Activated naive CD4-positive, alpha-beta T cell treated with anti-CD3 and anti-CD28 coated beads for 36 hours (primary cell): ENCODE data around the gene PPP1R3G. TPM values are rescaled to one million over a fixed set of nuclear protein-coding genes. Genes with fewer than 3 reads are reported as not detected.

Source experiments
- CTCF ChIA-PET: fragments of 350-600 bp; sonication (Branson Sonifier 250); formaldehyde crosslinking; loops from one replicate; lab custom pipeline; 2021; ENCODE audit warnings: antibody characterized with exemption; lab: Charles Lee
- DNase-seq: peaks from one replicate; pipeline ENCODE4 v3.0.0-alpha.2; 2020
- H3K27ac Mint-ChIP-seq: one replicate; pipeline ENCODE4 v1.8.0; 2021; ENCODE audit warnings: mild to moderate bottlenecking, mixed read lengths
- H3K27me3 Mint-ChIP-seq: one replicate; pipeline ENCODE4 v1.8.0; 2021; ENCODE audit warnings: low read depth, mixed read lengths
- H3K36me3 Mint-ChIP-seq: one replicate; pipeline ENCODE4 v1.8.0; 2021; ENCODE audit warnings: low read depth, mixed read lengths
- H3K4me1 Mint-ChIP-seq: one replicate; pipeline ENCODE4 v1.8.0; 2021; ENCODE audit warnings: low read depth, mixed read lengths
- H3K4me3 Mint-ChIP-seq: one replicate; pipeline ENCODE4 v1.8.0; 2021; ENCODE audit warnings: mild to moderate bottlenecking, moderate library complexity, mixed read lengths
- H3K9me3 Mint-ChIP-seq: one replicate; pipeline ENCODE4 v1.8.0; 2021; ENCODE audit warnings: mixed read lengths
- intact Hi-C: fragments of 100-400 bp; cut with micrococcal nuclease; formaldehyde crosslinking; loops from one replicate; pipeline ENCODE4 v1.15.1; 2023
- total RNA-seq, 2 experiments: library from RNA; stranded (reverse); gene quantifications; one replicate each; pipeline ENCODE4 v1.2.3, GENCODE V29; 2021

Gene PPP1R3G
- not detected for total RNA-seq

DNA sequence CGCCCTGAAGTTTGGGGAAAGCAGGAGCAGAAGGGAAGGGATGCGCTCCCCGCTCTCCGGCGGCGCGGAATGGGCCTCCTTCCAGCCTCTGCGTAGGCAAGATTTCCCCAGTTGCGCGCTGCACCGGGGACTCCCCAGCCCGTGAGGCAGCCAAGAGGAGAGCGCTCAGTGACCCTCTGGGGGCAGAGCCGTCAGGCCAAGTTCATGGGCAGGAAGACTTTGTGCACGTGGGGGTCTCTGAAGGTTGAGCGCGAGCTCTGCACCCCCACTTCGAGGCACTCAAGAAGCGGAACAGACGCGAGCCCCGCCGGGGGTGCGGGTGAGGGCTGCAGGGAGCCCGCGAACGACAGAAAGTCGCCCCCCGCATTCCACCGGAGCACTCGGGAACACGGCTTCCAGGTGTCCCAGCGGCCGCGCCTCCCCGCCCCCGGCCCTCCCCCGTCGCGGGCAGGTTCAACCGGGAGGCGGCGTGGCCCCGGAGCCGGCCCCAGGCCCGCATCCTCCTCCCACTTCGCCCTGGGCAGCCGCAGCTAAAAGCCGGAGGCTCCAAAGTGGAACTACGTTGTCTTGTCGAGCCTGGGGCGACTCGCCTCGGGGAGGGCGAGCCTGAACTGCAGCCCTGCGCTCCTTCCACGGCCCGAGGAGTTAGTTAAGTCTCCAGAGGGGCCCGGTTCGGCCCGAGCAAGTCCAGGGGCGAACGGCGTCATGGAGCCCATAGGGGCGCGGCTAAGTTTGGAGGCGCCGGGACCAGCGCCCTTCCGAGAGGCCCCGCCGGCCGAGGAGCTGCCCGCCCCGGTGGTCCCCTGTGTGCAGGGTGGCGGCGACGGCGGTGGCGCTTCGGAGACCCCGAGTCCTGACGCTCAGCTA is at the start of gene PPP1R3G:
Gene PPP1R3G, plus strand, starts transcription at position 561 of the 867 bp plus-strand sequence. Its CDS starts 145 bp downstream, at position 706.
- Mint-ChIP-seq H3K9me3 (no peaks in the 10 kb centered on the region), H3K27me3 (peaks cover 44% of the 10 kb centered on the region), H3K4me1 (peaks cover 4% of the 10 kb centered on the region), H3K36me3 (no peaks in the 10 kb centered on the region), H3K4me3 (peak within 1 kb of the TSS; percentile 73), H3K27ac (no peak within 1 kb of the TSS)
- CTCF ChIA-PET, result no interaction called here
- intact Hi-C loops, result no loop called here
- peak; percentile 28 for DNase-seq

DNA sequence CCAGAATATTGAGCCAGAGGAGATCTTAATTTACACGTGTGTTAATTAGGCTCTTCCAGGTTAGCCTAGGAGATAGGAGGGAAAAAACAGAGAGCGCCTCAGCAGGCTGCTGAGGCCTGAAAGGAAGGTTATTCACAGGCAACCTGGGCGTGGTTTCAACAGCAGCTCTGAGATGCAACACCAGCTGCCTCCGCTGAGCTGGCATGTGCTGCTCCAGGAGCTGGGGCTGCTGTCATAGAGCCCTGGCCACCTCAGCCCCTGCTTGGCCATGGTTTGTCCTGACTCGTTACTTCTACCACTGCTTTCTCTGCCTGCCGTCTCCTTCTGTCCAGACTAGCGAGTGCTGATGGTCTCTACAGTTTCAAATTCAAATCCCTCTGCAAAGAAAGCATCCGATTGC is 48.9 kb upstream of the PPP1R3G start:
- Mint-ChIP-seq H3K36me3 (no peaks in the 10 kb centered on the region), H3K4me3 (no peak overlapping the region), H3K27ac (no peak overlapping the region), H3K4me1 (no peaks in the 10 kb centered on the region), H3K27me3 (no peaks in the 10 kb centered on the region), H3K9me3 (no peaks in the 10 kb centered on the region)
- no peak for DNase-seq
- intact Hi-C loops, result loop anchor here (10.0 kb wide), 1 partner anchor 751 kb away; no protein-coding TSS in a partner anchor
- CTCF ChIA-PET, result interaction anchor here (0.6 kb wide), 1 partner anchor 362 kb away, joined by 3 read pairs; no protein-coding TSS in a partner anchor

DNA sequence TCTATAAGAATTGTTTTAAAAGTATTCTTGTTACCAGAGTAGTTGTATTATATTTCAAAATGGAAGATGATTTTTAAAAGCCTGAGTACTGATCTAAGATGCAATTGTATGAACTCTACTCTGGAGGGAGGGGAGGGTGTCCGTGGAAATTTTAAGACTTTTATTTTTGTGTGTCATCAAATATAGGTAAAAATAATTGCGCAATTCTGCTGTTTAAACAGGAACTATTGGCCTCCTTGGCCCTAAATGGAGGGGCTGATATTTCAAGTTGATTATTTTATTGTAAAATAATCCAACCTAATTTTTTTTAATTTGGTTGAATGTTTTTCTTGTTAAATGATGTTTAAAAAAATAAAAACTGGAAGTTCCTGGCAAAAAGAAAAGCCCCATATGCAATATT is 43.2 kb upstream of the PPP1R3G start:
- Mint-ChIP-seq H3K27me3 (no peaks in the 10 kb centered on the region), H3K9me3 (no peaks in the 10 kb centered on the region), H3K27ac (no peak overlapping the region), H3K36me3 (peaks cover 19% of the 10 kb centered on the region), H3K4me1 (no peaks in the 10 kb centered on the region), H3K4me3 (no peak overlapping the region)
- CTCF ChIA-PET, result interaction anchor here (0.6 kb wide), 1 partner anchor 102 kb away, joined by 4 read pairs; no protein-coding TSS in a partner anchor
- DNase-seq, result no peak
- intact Hi-C loops, result no loop called here

DNA sequence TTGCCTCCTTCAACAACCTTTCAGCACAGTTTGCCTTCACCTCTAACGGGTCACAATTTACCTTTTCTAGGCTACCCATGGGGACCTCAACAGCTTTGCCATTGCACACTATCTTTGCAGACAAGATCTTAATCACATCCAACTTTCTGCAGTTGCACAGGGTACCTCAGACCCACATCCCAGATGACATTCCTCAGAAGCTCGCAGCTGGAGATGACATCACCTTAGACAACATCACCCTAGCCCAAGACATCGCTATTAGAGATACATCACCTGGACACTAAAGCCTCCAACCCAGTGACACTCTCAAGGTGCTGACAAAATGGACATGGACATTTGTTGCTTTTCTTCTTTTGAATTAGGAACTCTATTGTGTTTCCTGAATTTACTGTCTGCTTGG is 42.7 kb upstream of the PPP1R3G start:
- CTCF ChIA-PET, result interaction anchor here (0.6 kb wide), 1 partner anchor 102 kb away, joined by 4 read pairs; no protein-coding TSS in a partner anchor
- intact Hi-C loops, result no loop called here
- H3K4me1 Mint-ChIP-seq, result no peaks in the 10 kb centered on the region
- no peak overlapping the region for H3K4me3 Mint-ChIP-seq
- H3K27me3 Mint-ChIP-seq, result no peaks in the 10 kb centered on the region
- no peaks in the 10 kb centered on the region for H3K9me3 Mint-ChIP-seq
- no peak for DNase-seq
- H3K36me3 Mint-ChIP-seq, result peaks cover 19% of the 10 kb centered on the region
- H3K27ac Mint-ChIP-seq, result no peak overlapping the region

DNA sequence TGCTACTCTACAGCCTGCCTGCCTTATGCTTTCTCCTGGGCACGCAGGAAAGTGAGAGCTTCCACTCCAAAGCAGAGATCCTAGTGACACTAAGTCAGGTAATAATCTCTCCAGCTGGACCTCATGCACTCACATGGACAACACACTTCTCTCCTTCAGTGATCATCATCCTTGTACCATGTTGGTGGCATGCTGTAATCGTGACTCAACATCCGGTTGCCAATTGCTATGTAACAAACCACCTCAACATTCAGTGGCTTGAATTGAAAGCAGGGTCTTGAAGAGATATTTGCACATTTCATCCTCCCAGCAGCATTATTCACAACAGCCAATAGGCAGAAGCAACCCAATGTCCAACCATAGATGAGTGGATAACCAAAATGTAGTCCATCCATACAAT is 40.3 kb upstream of the PPP1R3G start:
- intact Hi-C loops, result no loop called here
- CTCF ChIA-PET, result no interaction called here
- Mint-ChIP-seq H3K4me1 (no peaks in the 10 kb centered on the region), H3K27me3 (no peaks in the 10 kb centered on the region), H3K27ac (no peak overlapping the region), H3K36me3 (peaks cover 23% of the 10 kb centered on the region), H3K4me3 (no peak overlapping the region), H3K9me3 (peaks cover 6% of the 10 kb centered on the region)
- no peak for DNase-seq

DNA sequence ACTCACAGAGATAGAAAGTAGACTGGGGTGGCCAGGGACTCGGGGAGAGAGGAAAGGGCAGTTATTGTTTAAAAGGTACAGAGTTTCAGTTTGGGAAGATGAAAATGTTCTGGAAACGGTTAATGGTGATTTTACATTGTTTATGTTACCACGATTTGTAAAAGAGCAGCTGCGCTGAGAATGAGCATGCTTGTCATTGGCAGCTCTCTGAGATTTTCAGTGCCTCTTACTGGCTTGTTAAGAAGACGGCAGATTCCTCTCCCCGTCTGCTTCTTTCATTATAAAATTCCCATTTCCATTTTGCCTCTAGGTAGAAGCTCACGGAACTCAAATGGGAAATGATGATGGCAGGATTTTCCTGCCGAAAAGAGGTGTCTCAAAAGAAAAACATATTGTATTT is 39.7 kb upstream of the PPP1R3G start:
- intact Hi-C loops, result no loop called here
- no peak for DNase-seq
- Mint-ChIP-seq H3K36me3 (peaks cover 23% of the 10 kb centered on the region), H3K4me1 (no peaks in the 10 kb centered on the region), H3K4me3 (no peak overlapping the region), H3K27ac (no peak overlapping the region), H3K9me3 (peaks cover 6% of the 10 kb centered on the region), H3K27me3 (no peaks in the 10 kb centered on the region)
- CTCF ChIA-PET, result no interaction called here

DNA sequence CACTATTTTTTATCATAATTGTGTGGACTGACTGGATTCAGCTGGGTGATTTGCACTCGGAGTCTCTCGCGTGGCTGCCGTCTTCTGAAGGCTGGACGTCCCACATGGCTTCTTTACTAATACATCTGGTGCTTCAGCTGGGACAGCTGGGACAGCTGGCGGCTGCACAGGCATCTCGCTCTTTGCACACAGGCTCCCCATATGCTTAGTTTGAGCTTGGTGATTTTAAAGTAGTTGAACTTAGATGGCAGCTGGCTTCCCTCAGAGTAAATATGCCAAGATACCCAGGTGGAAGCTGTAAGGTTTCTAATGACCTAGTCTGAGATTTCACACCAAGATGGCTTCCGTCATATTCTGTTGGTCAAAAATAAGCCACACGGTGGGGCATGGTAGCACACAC is 38.7 kb upstream of the PPP1R3G start:
- intact Hi-C loops, result no loop called here
- H3K4me1 Mint-ChIP-seq, result no peaks in the 10 kb centered on the region
- no peak for DNase-seq
- H3K9me3 Mint-ChIP-seq, result peaks cover 14% of the 10 kb centered on the region
- CTCF ChIA-PET, result no interaction called here
- no peaks in the 10 kb centered on the region for H3K27me3 Mint-ChIP-seq
- peaks cover 30% of the 10 kb centered on the region for H3K36me3 Mint-ChIP-seq
- H3K4me3 Mint-ChIP-seq, result no peak overlapping the region
- no peak overlapping the region for H3K27ac Mint-ChIP-seq

DNA sequence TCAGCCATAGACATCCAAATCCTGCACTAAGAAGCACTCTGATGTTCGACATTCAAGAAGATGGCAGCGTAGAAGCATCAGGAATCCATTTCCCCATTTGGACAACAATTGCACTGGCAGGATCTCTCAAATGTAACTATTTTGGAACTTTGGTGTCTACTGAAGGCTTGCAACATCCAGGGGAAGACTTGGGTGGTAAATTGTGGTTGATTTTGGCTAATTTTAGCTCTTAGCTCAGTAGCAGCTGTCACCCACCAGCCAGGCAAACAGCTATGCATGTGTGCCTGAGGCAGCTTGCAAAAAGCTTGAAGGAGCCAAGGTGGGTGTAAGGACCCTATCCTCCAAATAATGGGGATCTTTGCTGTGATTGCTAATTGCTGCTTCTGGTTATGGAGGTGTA is 35.1 kb upstream of the PPP1R3G start:
- no peak for DNase-seq
- Mint-ChIP-seq H3K9me3 (peaks cover 17% of the 10 kb centered on the region), H3K27me3 (no peaks in the 10 kb centered on the region), H3K4me1 (peaks cover 5% of the 10 kb centered on the region), H3K27ac (no peak overlapping the region), H3K4me3 (no peak overlapping the region), H3K36me3 (peaks cover 17% of the 10 kb centered on the region)
- CTCF ChIA-PET, result no interaction called here
- intact Hi-C loops, result no loop called here

DNA sequence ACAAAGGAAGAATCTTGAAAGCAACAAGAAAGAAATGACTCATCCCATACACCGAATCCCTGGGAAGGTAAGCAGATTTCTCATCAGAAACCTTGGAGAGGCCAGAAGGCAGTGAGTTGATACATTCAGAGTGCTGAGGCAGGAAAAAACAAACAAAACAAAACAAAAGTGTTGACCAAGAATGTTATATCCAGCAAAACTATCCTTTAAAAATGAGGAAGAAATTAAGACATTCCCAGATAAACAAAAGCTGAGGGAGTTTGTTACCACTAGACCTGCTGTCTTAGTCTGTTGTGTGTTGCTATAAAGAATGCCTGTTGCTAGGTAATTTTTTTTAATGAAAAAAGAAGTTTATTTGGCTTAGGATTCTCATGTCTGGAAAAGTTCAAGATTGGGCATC is 33.7 kb upstream of the PPP1R3G start:
- intact Hi-C loops, result no loop called here
- no peak for DNase-seq
- H3K27me3 Mint-ChIP-seq, result no peaks in the 10 kb centered on the region
- H3K4me3 Mint-ChIP-seq, result no peak overlapping the region
- H3K4me1 Mint-ChIP-seq, result peaks cover 5% of the 10 kb centered on the region
- H3K27ac Mint-ChIP-seq, result no peak overlapping the region
- CTCF ChIA-PET, result no interaction called here
- peaks cover 11% of the 10 kb centered on the region for H3K36me3 Mint-ChIP-seq
- peaks cover 17% of the 10 kb centered on the region for H3K9me3 Mint-ChIP-seq

DNA sequence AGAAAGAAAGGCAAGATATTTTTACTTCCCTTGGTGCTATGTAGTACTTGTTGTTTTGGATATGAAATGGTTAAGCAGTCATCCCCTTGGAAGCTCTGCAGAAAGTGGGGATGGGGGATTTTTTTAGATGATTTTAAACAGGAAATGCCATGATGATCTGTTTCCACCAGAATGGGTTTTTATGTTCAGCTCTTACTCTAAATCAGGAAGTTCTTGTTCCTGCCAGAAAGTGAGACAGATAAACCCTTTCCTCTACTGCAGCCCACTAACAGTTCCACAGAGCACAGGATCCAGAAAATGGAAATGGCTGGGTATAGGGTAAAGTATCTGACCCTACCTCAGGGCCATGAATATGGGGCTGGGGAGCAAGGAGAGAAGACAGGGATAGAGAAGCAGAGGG is 32.1 kb upstream of the PPP1R3G start:
- CTCF ChIA-PET, result interaction anchor here (0.5 kb wide), 1 partner anchor 246 kb away, joined by 3 read pairs; no protein-coding TSS in a partner anchor
- Mint-ChIP-seq H3K27ac (no peak overlapping the region), H3K9me3 (peaks cover 17% of the 10 kb centered on the region), H3K27me3 (no peaks in the 10 kb centered on the region), H3K4me3 (no peak overlapping the region), H3K36me3 (peaks cover 11% of the 10 kb centered on the region), H3K4me1 (peaks cover 5% of the 10 kb centered on the region)
- DNase-seq, result no peak
- intact Hi-C loops, result no loop called here

DNA sequence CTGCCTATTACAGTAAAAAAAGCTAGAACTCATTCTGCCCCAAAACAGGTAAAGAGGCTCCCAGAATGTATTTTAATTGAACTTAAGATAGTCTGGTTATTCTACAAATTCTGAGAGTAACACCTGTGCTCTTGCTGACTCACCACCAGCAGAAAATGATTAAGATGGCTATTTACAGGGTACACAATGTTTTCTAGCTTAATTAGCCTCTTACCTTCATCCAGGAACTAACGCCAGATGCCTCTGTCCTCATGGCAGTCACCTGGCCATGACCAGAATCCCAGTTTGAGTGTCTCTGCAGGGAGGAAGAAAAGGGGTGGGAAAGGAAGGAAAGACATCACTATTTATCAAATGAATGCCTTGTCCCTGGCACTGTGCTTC is 31.3 kb upstream of the PPP1R3G start:
- H3K36me3 Mint-ChIP-seq, result peaks cover 8% of the 10 kb centered on the region

DNA sequence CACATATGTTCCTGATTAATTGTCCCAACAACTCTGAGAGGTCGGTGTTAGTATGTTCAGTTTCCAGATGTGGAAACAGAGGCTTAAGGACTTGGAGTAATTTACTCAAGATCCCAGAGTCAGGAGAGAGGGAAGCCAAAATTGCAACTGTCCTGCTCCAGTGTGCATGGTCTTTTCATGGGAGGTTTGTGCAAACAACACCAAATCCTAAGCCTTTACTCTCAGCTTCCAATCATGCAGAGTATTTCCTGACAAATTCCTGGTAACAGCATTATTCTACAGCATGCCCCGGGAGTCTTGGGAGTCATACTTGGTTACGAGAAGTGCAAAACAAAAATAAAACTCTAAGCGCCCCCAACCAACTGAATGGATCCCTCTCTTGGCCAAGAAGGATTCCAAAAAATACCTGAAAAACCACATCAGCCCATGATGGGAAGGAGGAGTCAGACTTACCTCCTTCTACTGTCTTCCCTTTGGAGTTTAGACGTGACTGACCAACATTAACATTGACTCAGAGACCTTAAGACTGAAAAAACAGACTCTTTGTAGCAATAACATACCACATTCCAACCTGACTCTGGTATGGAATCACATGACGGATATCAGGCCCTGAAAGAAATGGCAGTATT is 30.8 kb upstream of the PPP1R3G start:
- intact Hi-C loops, result no loop called here
- Mint-ChIP-seq H3K4me3 (no peak overlapping the region), H3K4me1 (peaks cover 5% of the 10 kb centered on the region), H3K36me3 (peaks cover 7% of the 10 kb centered on the region), H3K27ac (no peak overlapping the region), H3K9me3 (peaks cover 11% of the 10 kb centered on the region), H3K27me3 (no peaks in the 10 kb centered on the region)
- CTCF ChIA-PET, result no interaction called here
- DNase-seq, result no peak

More for the DNA sequence above, 31.3 kb upstream of the PPP1R3G start:
- no peak overlapping the region for H3K4me3 Mint-ChIP-seq
- peaks cover 11% of the 10 kb centered on the region for H3K9me3 Mint-ChIP-seq
- H3K27me3 Mint-ChIP-seq, result no peaks in the 10 kb centered on the region
- DNase-seq, result no peak
- CTCF ChIA-PET, result no interaction called here
- H3K4me1 Mint-ChIP-seq, result peaks cover 5% of the 10 kb centered on the region
- intact Hi-C loops, result no loop called here
- no peak overlapping the region for H3K27ac Mint-ChIP-seq
